GM12878 (cell line): ENCODE results near the gene PLCXD1. TPM values are rescaled to one million over a fixed set of nuclear protein-coding genes. Genes with fewer than 3 reads are reported as not detected.

Experiments used
- ATAC-seq: fragments of 200-7000 bp; cut with Tn5 transposase; 3 replicates; pipeline ENCODE4 v1.9.1; 2020; ENCODE audit warnings: mild to moderate bottlenecking, moderate library complexity
- BruUV-seq: library from RNA; stranded (reverse); fragments of 400-500 nt; replicated peaks from 2 replicates; lab custom pipeline; 2021; lab: Mats Ljungman, UMichigan
- CTCF ChIA-PET: fragments of 300-600 bp; sonication (Branson Sonifier 250); formaldehyde crosslinking; extraction: SDS; loops from one replicate; lab custom pipeline; 2021; ENCODE audit warnings: inconsistent platforms; lab: Yijun Ruan, JAX
- POLR2A ChIA-PET: fragments of 350-600 bp; formaldehyde crosslinking; extraction: SDS; loops from one replicate; lab custom pipeline; 2021; ENCODE audit warnings: inconsistent platforms; lab: Charles Lee
- RAD21 ChIA-PET: fragments of 300-600 bp; sonication (Branson Sonifier 250); formaldehyde crosslinking; loops from one replicate; lab custom pipeline; 2023; ENCODE audit warnings: antibody characterized with exemption; ENCODE audit not compliant: unreplicated experiment; lab: Charles Lee
- SMC1A ChIA-PET: fragments of 300-600 bp; sonication (Branson Sonifier 250); formaldehyde crosslinking; loops from one replicate; lab custom pipeline; 2023; ENCODE audit not compliant: unreplicated experiment, uncharacterized antibody; lab: Charles Lee
- DNase-seq: peaks from one replicate; pipeline ENCODE4 v3.0.0-alpha.2; 2011; ENCODE audit warnings: low read depth, low spot score
- FAIRE-seq: peaks from 3 replicates; lab custom pipeline; 2011; peaks lifted over from hg19 to GRCh38; lab: Jason Lieb, UNC
- H2AFZ ChIP-seq: 2 replicates; pipeline ENCODE4 v1.6.0; 2011; ENCODE audit warnings: low read depth, low read length, control low read depth; ENCODE audit not compliant: control insufficient read depth
- H3K27ac ChIP-seq: 2 replicates; pipeline ENCODE4 v1.5.1; 2011; ENCODE audit warnings: control low read depth; ENCODE audit not compliant: control insufficient read depth, insufficient read depth
- H3K27me3 ChIP-seq, 2 experiments: replicated peaks in 1 of 2; 2 replicates each; pipeline versions ENCODE4 v1.6.0 to v1.6.1; 2011; ENCODE audit warnings: low read length in 1 of 2; ENCODE audit not compliant: control insufficient read depth in 2 of 2, insufficient read depth in 2 of 2
- H3K36me3 ChIP-seq, 2 experiments: 2 replicates each; pipeline ENCODE4 v1.5.1; 2011; ENCODE audit warnings: low read length in 1 of 2; ENCODE audit not compliant: control insufficient read depth in 2 of 2, insufficient read depth in 2 of 2
- H3K4me1 ChIP-seq: 2 replicates; pipeline ENCODE4 v1.6.1; 2011; ENCODE audit warnings: mild to moderate bottlenecking, low read length, moderate library complexity, mixed read lengths; ENCODE audit not compliant: control insufficient read depth, insufficient read depth
- H3K4me2 ChIP-seq: 2 replicates; pipeline ENCODE4 v1.6.0; 2011; ENCODE audit warnings: control low read depth; ENCODE audit not compliant: control insufficient read depth, insufficient read depth
- H3K4me3 ChIP-seq: fragments of 200-600 bp; sonication (generic); 2 replicates; pipeline ENCODE4 v1.5.1; 2016
- H3K79me2 ChIP-seq: 2 replicates; pipeline ENCODE4 v1.6.0; 2011; ENCODE audit warnings: low read length; ENCODE audit not compliant: control insufficient read depth, insufficient read depth
- H3K9ac ChIP-seq: 2 replicates; pipeline ENCODE4 v1.8.0; 2011; ENCODE audit warnings: low read length, control low read depth, mixed read lengths; ENCODE audit not compliant: control insufficient read depth, insufficient read depth
- H3K9me3 ChIP-seq: replicated peaks from 3 replicates; pipeline ENCODE4 v1.5.1; 2011; ENCODE audit warnings: mild to moderate bottlenecking, low read length; ENCODE audit not compliant: control insufficient read depth, insufficient read depth
- H4K20me1 ChIP-seq: 2 replicates; pipeline ENCODE4 v1.6.0; 2011; ENCODE audit not compliant: control insufficient read depth, insufficient read depth
- BACH1 ChIP-seq: fragments of 450-650 bp; IDR thresholded peaks from 2 replicates; pipeline ENCODE4 v1.6.1; 2017; ENCODE audit warnings: mild to moderate bottlenecking, borderline replicate concordance
- BCLAF1 ChIP-seq: fragments of 450-650 bp; IDR thresholded peaks from 2 replicates; pipeline ENCODE4 v1.6.1; 2017; ENCODE audit warnings: antibody characterized with exemption, mild to moderate bottlenecking, moderate library complexity
- CBX3 ChIP-seq: fragments of 200-600 bp; sonication (generic); IDR thresholded peaks from 2 replicates; pipeline ENCODE4 v1.6.1; 2016; ENCODE audit warnings: low read depth, borderline replicate concordance
- CBX5 ChIP-seq: sonication (generic); IDR thresholded peaks from 2 replicates; pipeline ENCODE4 v1.6.1; 2016; ENCODE audit warnings: low read depth, moderate library complexity, mild to moderate bottlenecking, inconsistent platforms
- EZH2 ChIP-seq: IDR thresholded peaks from 2 replicates; pipeline ENCODE4 v1.6.1; 2012; ENCODE audit warnings: low read depth, mild to moderate bottlenecking, control low read depth, inconsistent platforms, low read length, borderline replicate concordance; ENCODE audit not compliant: control insufficient read depth
- HSF1 ChIP-seq: fragments of 150-350 bp; IDR thresholded peaks from 2 replicates; pipeline ENCODE4 v1.6.1; 2014; ENCODE audit warnings: mild to moderate bottlenecking, low read depth, low read length
- NFXL1 ChIP-seq: fragments of 450-650 bp; IDR thresholded peaks from 2 replicates; pipeline ENCODE4 v1.6.1; 2017; ENCODE audit warnings: antibody characterized with exemption, mild to moderate bottlenecking, borderline replicate concordance
- PBX3 ChIP-seq: IDR thresholded peaks from 2 replicates; pipeline ENCODE4 v1.6.1; 2011; ENCODE audit warnings: mild to moderate bottlenecking, low read depth, low read length, moderate library complexity; ENCODE audit not compliant: insufficient replicate concordance
- TAF1 ChIP-seq: IDR thresholded peaks from 2 replicates; pipeline ENCODE4 v1.6.1; 2011; ENCODE audit warnings: mild to moderate bottlenecking, low read depth, low read length, borderline replicate concordance
- TARDBP ChIP-seq: IDR thresholded peaks from 2 replicates; pipeline ENCODE4 v1.6.1; 2016; ENCODE audit warnings: borderline replicate concordance
- YBX1 ChIP-seq: fragments of 450-650 bp; IDR thresholded peaks from 2 replicates; pipeline ENCODE4 v1.6.1; 2016; ENCODE audit warnings: antibody characterized with exemption
- YY1 ChIP-seq: IDR thresholded peaks from 2 replicates; pipeline ENCODE4 v1.6.1; 2011; ENCODE audit warnings: low read depth, mild to moderate bottlenecking, low read length
- WGBS: methylation state at CpG from one replicate; pipeline ENCODE4 v1.1.6; 2016; ENCODE audit warnings: low lambda C conversion rate; ENCODE audit not compliant: insufficient replicate concordance, insufficient coverage; ENCODE audit errors: missing lambda C conversion rate; 5-methylcytosine and 5-hydroxymethylcytosine counted together
- in situ Hi-C: fragments of 300-500 bp; cut with MboI; formaldehyde crosslinking; loops from 9 replicates; pipeline ENCODE4 v1.14.3; 2018; ENCODE audit warnings: mixed read lengths
- intact Hi-C: fragments of 100-400 bp; cut with micrococcal nuclease; formaldehyde crosslinking; loops from one replicate; pipeline ENCODE4 v1.14.2; 2022; ENCODE audit not compliant: unreplicated experiment
- polyA plus RNA-seq, 11 experiments: library from polyadenylated mRNA; depleted of rRNA in 4 of 11; unstranded in 6 of 11; stranded (reverse) in 5 of 11; fragments of >200 nt; fragmentation: Nextera tagmentation in 4 of 11; fragmentation: Illumina TruSeq in 1 of 11; extraction: Ambion mirVana in 4 of 11; extraction: Trizol in 1 of 11; gene quantifications; 1 replicate in 1 of 11; 2 replicates in 10 of 11; pipeline versions ENCODE4 v1.2.1 to v1.2.3, GENCODE V29; 2011 to 2016; ENCODE audit warnings: inconsistent platforms in 2 of 11, missing spikeins in 2 of 11, low read depth in 1 of 11
- total RNA-seq, 4 experiments: library from RNA; depleted of rRNA in 3 of 4; stranded (reverse); fragments of >200 nt in 3 of 4; fragmentation: Illumina TruSeq in 1 of 4; extraction: Trizol in 1 of 4; gene quantifications; 2 replicates each; pipeline versions ENCODE4 v1.2.1 to v1.2.3, GENCODE V29; 2013 to 2021

Gene PLCXD1
- total and polyA plus RNA-seq, 10 of the 15 experiments (the other 5 are each of a cell fraction or from before 2014, with no cell fraction given), result 2.4 to 49.7 (median 18.0) TPM

- no peak for TF ChIP-seq PBX3
- no peak for TF ChIP-seq TARDBP
- TF ChIP-seq, all 136 proteins: peak for 0
Measured at GRCh38 chrX:331151-331824, 50.1 kb downstream of the PLCXD1 start (continued).

- ChIA-PET RAD21 (no interaction called here), CTCF (no interaction called here), POLR2A (no interaction called here), SMC1A (no interaction called here)
- Histone ChIP-seq H3K27ac (no peak overlapping the region), H3K4me1 (no peaks in the 10 kb centered on the region), H3K4me2 (no peak overlapping the region), H3K4me3 (no peak overlapping the region), H3K9ac (no peak overlapping the region), H3K9me3 (no peaks in the 10 kb centered on the region; the same call in 1 of the 3 replicates), H3K79me2 (no peaks in the 10 kb centered on the region), H4K20me1 (no peaks in the 10 kb centered on the region), H2AFZ (no peak overlapping the region), H3K36me3 (no peaks in the 10 kb centered on the region), H3K27me3 (no peaks in the 10 kb centered on the region)
- intact Hi-C loops (no loop called here), in situ Hi-C loops (no loop called here)
- DNase-seq (no peak), FAIRE-seq (no peak), ATAC-seq (no peak)
- 78% methylated on average over 16 of the region's 35 CpGs for WGBS
- BruUV-seq, result no TSS peak
- no peak for TF ChIP-seq NFXL1
- TF ChIP-seq HSF1, result no peak
- TF ChIP-seq CBX5, result no peak
- no peak for TF ChIP-seq YBX1
- no peak for TF ChIP-seq TAF1
- no peak for TF ChIP-seq CBX3
- no peak for TF ChIP-seq YY1
- no peak for TF ChIP-seq BCLAF1
- TF ChIP-seq EZH2, result no peak
- no peak for TF ChIP-seq BACH1
Measured at GRCh38 chrX:331825-332495, 50.8 kb downstream of the PLCXD1 start.
